Measurements from ENCODE around the gene SERPINA3. TPM values are rescaled to one million over a fixed set of nuclear protein-coding genes. Genes with fewer than 3 reads are reported as not detected.

The SERPINA3 gene
- total and polyA plus RNA-seq, 10 of the 15 experiments (the other 5 are each of a cell fraction or from before 2014, with no cell fraction given), result 2.2 TPM; not detected in 9

GRCh38 chr14:94582199-94582750 is 29.9 kb upstream of the SERPINA3 start:
- no peak overlapping the region for H3K4me3 ChIP-seq
- DNase-seq (ENCODE audit: low read depth, low spot score) (no peak), ATAC-seq (no peak), FAIRE-seq (no peak)
- intact Hi-C loops (cut with micrococcal nuclease; ENCODE audit: unreplicated experiment), result no loop called here
- TF ChIP-seq RB1 (IDR thresholded peaks at IDR 0.05; ENCODE audit: borderline replicate concordance) (no peak), SMAD1 (IDR thresholded peaks at IDR 0.05; ENCODE audit: low read depth, partially characterized antibody) (no peak), CHD2 (IDR thresholded peaks at IDR 0.05; ENCODE audit: borderline replicate concordance, low read depth, low read length) (no peak), STAT1 (conservative IDR thresholded peaks at IDR 0.05) (no peak), RBBP5 (conservative IDR thresholded peaks at IDR 0.05) (no peak), DPF2 (IDR thresholded peaks at IDR 0.05) (no peak), ZNF384 (IDR thresholded peaks at IDR 0.05; ENCODE audit: borderline replicate concordance, low read depth, low read length) (no peak), LARP7 (IDR thresholded peaks at IDR 0.05) (no peak), PAX5 (IDR thresholded peaks at IDR 0.05; ENCODE audit: borderline replicate concordance, low read depth, low read length) (no peak), BCL11A (IDR thresholded peaks at IDR 0.05; ENCODE audit: low read depth, low read length) (no peak), HDAC2 (IDR thresholded peaks at IDR 0.05) (no peak), PKNOX1 (IDR thresholded peaks at IDR 0.05) (no peak), GATAD2B (conservative IDR thresholded peaks at IDR 0.05; ENCODE audit: low read depth) (no peak), EED (IDR thresholded peaks at IDR 0.05; ENCODE audit: low read depth) (no peak), IKZF1 (conservative IDR thresholded peaks at IDR 0.05) (no peak), SRF (IDR thresholded peaks at IDR 0.05; ENCODE audit: low read depth in 2 of 2, low read length in 2 of 2) (no peak), ZNF207 (IDR thresholded peaks at IDR 0.05; ENCODE audit: borderline replicate concordance) (no peak), ZBED1 (IDR thresholded peaks at IDR 0.05; ENCODE audit: borderline replicate concordance) (no peak), SUPT20H (IDR thresholded peaks at IDR 0.05; ENCODE audit: borderline replicate concordance, control insufficient read depth, low read depth, low read length) (no peak)
- TF ChIP-seq, protein P1, sequence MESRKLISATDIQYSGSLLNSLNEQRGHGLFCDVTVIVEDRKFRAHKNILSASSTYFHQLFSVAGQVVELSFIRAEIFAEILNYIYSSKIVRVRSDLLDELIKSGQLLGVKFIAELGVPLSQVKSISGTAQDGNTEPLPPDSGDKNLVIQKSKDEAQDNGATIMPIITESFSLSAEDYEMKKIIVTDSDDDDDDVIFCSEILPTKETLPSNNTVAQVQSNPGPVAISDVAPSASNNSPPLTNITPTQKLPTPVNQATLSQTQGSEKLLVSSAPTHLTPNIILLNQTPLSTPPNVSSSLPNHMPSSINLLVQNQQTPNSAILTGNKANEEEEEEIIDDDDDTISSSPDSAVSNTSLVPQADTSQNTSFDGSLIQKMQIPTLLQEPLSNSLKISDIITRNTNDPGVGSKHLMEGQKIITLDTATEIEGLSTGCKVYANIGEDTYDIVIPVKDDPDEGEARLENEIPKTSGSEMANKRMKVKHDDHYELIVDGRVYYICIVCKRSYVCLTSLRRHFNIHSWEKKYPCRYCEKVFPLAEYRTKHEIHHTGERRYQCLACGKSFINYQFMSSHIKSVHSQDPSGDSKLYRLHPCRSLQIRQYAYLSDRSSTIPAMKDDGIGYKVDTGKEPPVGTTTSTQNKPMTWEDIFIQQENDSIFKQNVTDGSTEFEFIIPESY (IDR thresholded peaks at IDR 0.05), result no peak
- H3K4me2 ChIP-seq (ENCODE audit: control insufficient read depth, insufficient read depth), result no peak overlapping the region
- no peaks in the 10 kb centered on the region for H4K20me1 ChIP-seq (ENCODE audit: control insufficient read depth, insufficient read depth)
- no peak overlapping the region for H3K9ac ChIP-seq (ENCODE audit: control insufficient read depth, insufficient read depth, low read length)
- no TSS peak for BruUV-seq (replicated peaks)
- no peaks in the 10 kb centered on the region for H3K9me3 ChIP-seq (replicated peaks; ENCODE audit: control insufficient read depth, insufficient read depth, low read length)
- ChIA-PET SMC1A (ENCODE audit: uncharacterized antibody, unreplicated experiment) (no interaction called here), CTCF (interaction anchor here (0.9 kb wide), 1 partner anchor 108 kb away, joined by 3 read pairs; no protein-coding TSS in a partner anchor), POLR2A (no interaction called here), RAD21 (ENCODE audit: unreplicated experiment) (no interaction called here)
- H3K27ac ChIP-seq (ENCODE audit: control insufficient read depth, insufficient read depth), result no peak overlapping the region
- H3K4me1 ChIP-seq (ENCODE audit: control insufficient read depth, insufficient read depth, low read length), result no peaks in the 10 kb centered on the region
- WGBS (ENCODE audit: insufficient coverage, insufficient replicate concordance, low lambda C conversion rate, missing lambda C conversion rate), result 48% methylated on average over 7 of the region's 7 CpGs
- in situ Hi-C loops (cut with MboI), result no loop called here
- H2AFZ ChIP-seq (ENCODE audit: control insufficient read depth, low read depth, low read length), result no peak overlapping the region
- H3K27me3 ChIP-seq (replicated peaks in 1 of 2; ENCODE audit: control insufficient read depth in 2 of 2, insufficient read depth in 2 of 2, low read length in 1 of 2), result no peaks in the 10 kb centered on the region; a peak in 1 of 4 replicates
- no peaks in the 10 kb centered on the region for H3K36me3 ChIP-seq (ENCODE audit: control insufficient read depth in 2 of 2, insufficient read depth in 2 of 2, low read length in 1 of 2)
- H3K79me2 ChIP-seq (ENCODE audit: control insufficient read depth, insufficient read depth, low read length), result no peaks in the 10 kb centered on the region

Measured in GM12878 (cell line).